ENCODE measurements around the gene GPR137.
A peak's percentile ranks its signal among the peaks of the same experiment; 100 is the strongest.

Gene GPR137

DNA sequence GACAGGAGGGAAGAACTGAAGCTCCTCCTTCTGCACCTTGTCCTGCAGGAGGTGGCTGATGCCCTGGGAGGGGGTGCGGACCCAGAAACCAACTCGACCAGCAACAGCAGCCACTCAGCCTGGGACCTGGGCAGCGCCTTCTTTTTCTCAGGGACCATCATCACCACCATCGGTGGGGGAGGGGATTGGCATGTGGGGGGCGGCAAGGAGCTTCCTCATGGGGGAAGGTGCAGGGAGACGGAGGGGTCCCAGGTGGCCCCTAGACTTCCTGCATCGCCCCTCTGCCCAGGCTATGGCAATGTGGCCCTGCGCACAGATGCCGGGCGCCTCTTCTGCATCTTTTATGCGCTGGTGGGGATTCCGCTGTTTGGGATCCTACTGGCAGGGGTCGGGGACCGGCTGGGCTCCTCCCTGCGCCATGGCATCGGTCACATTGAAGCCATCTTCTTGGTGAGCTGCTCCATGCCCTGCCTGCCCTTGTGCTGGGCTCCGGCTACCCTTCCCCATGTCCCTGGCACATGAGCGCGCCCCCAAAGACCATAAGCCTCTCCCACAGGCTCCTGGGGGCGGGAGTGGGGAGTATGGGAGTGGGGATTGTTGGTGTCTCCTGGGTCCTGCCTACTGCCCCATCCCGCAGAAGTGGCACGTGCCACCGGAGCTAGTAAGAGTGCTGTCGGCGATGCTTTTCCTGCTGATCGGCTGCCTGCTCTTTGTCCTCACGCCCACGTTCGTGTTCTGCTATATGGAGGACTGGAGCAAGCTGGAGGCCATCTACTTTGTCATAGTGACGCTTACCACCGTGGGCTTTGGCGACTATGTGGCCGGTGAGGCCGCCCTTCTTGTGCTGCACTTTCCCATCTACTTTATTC is 11.4 kb downstream of the GPR137 start:
- Mint-ChIP-seq H3K4me3 (no peak overlapping the region), H3K27me3 (peaks cover 77% of the 10 kb centered on the region), H3K27ac (no peak overlapping the region), H3K36me3 (ENCODE audit: low read depth) (no peaks in the 10 kb centered on the region), H3K9me3 (no peaks in the 10 kb centered on the region), H3K4me1 (ENCODE audit: low read depth) (peaks cover 17% of the 10 kb centered on the region)

DNA sequence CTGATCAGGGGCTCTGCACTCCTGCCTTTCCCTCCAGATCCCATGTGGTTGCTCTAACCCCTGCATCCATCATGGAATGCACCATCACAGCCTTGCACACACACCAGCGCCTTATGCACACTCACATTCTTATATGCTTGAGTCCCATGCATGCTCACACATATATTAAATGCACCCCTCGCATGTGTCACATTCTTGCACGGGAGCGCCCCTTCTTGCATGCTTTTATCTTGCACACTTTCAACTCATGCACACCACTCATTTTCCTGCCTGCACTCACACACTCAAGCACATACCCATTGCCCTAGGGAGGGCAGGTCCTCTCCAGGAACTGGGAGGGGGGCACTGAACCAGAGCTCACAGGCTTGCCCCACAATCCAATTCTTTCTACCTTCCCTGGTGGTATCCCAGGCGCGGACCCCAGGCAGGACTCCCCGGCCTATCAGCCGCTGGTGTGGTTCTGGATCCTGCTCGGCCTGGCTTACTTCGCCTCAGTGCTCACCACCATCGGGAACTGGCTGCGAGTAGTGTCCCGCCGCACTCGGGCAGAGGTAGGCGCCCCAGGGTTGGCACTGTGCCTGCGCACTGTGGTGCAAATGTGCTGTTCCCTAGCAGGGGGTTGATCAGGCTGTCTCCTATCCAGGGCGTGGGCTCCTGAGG is 12.2 kb downstream of the GPR137 start:
- Mint-ChIP-seq H3K27ac (no peak overlapping the region), H3K27me3 (peaks cover 74% of the 10 kb centered on the region), H3K4me1 (ENCODE audit: low read depth) (peaks cover 17% of the 10 kb centered on the region), H3K36me3 (ENCODE audit: low read depth) (no peaks in the 10 kb centered on the region), H3K4me3 (no peak overlapping the region), H3K9me3 (no peaks in the 10 kb centered on the region)

DNA sequence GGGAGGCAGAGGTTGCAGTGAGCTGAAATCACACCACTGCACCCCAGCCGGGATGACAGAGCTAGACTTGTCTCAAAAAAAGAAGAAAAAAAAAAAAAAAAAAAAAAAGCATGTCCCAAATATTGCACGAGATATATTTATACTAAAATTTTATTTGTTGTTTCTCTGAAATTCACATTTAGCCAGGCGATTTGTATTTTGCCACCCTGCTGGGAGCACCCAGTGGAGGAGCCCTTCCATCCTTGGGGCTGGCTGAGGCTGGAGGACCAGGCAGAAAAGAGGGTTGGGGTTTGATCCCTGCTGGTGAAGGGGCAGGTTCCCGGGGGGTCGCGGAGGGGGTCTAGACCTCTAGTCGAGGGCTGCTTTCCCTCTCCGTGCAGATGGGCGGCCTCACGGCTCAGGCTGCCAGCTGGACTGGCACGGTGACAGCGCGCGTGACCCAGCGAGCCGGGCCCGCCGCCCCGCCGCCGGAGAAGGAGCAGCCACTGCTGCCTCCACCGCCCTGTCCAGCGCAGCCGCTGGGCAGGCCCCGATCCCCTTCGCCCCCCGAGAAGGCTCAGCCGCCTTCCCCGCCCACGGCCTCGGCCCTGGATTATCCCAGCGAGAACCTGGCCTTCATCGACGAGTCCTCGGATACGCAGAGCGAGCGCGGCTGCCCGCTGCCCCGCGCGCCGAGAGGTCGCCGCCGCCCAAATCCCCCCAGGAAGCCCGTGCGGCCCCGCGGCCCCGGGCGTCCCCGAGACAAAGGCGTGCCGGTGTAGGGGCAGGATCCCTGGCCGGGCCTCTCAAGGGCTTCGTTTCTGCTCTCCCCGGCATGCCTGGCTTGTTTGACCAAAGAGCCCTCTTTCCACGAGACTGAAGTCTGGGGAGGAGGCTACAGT is 13.6 kb downstream of the GPR137 start:
- H3K9me3 Mint-ChIP-seq, result no peaks in the 10 kb centered on the region
- peaks cover 64% of the 10 kb centered on the region for H3K27me3 Mint-ChIP-seq
- no peak overlapping the region for H3K27ac Mint-ChIP-seq
- peak overlapping the region; percentile 26 for H3K4me3 Mint-ChIP-seq
- no peaks in the 10 kb centered on the region for H3K36me3 Mint-ChIP-seq (ENCODE audit: low read depth)
- peaks cover 22% of the 10 kb centered on the region for H3K4me1 Mint-ChIP-seq (ENCODE audit: low read depth)

DNA sequence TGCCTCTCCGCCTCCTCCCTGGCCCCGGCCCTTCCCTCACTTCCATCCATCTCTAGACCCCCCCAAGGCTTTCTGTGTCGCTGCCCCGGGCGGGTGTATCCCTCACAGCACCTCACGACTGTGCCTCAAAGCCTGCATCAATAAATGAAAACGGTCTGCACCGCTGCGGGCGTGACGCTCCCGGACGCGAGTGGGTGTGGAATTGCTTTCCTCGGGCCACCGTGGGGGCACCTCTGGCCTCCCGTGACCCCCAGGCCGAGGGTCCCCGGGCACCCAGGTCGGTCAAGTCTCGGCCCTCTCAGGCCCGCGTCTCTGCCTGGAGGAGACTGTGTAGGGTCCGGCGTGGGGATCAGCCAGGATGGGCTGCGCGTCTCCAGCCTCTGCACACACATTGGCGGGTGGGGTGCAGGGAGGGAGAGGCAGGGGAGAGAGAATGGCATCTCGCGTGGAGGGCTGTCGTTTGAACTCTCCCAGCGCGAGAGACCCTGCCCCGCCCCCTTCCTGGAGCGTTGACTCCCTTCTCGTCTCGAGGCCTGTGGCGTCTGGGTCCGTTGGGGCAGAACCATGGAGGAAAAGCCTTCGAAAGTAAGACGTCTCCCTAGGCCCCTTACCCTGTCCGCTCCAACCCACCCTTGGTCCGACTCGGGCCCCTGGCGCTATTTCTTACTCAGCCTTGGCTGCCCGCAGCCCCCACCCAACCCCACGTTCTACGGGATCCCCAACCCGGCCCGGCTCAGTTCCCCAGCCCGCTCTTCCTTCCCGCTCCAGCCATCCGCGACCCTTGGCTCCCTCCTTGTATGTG is 14.4 kb downstream of the GPR137 start, which contains the start of gene CATSPERZ:
CATSPERZ (plus strand) TSS at position 512 of the 802 bp plus-strand sequence; CDS start at position 565, 53 bp downstream.
- Mint-ChIP-seq H3K27me3 (peaks cover 58% of the 10 kb centered on the region), H3K36me3 (ENCODE audit: low read depth) (no peaks in the 10 kb centered on the region), H3K27ac (no peak within 1 kb of the TSS)

DNA sequence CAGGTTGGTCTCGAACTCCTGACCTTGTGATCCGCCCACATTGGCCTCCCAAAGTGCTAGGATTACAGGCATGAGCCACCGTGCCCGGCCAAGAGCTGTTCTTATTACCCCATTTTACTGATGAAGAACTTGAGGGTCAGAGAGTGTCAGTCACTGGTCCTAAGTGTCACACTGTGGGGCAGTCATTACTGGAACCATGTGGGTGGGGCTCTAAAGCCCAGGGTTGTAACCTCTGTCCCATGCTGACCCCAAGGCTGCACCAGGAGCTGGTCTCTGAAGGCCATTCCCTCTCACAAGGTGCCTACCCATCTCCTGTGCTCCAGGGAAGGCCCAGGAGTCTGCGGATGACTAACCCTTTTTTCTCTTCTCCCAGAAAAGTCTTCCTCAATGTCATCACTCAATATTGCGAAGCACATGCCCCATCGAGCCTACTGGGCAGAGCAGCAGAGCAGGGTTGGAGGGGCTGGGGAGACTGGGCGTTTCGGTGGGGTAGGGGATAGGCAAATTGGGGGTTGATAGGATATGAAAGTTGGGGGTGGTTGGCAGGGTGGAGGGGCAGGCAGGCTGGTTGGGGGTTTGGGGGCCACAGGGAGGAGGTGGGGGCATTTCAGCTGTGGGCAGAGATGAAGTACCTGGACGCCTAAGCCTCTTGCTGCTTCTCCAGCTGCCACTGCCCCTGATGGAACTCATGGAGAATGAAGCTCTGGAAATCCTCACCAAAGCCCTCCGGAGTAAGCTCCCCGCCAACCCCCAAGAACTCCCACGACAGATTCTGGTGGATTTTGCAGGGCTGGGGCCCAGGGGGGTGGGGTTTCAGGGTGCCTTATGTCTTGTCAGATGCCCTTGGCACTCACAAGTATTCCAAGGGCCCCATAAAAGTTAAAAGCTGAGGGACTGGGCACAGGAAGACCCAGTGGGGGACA is 17.7 kb downstream of the GPR137 start:
- H3K4me3 Mint-ChIP-seq, result no peak overlapping the region
- no peak overlapping the region for H3K27ac Mint-ChIP-seq
- H3K27me3 Mint-ChIP-seq, result peaks cover 25% of the 10 kb centered on the region

More for the DNA sequence above, 14.4 kb downstream of the GPR137 start, which contains the start of gene CATSPERZ:
- H3K9me3 Mint-ChIP-seq, result no peaks in the 10 kb centered on the region
- H3K4me1 Mint-ChIP-seq (ENCODE audit: low read depth), result peaks cover 26% of the 10 kb centered on the region
- peak within 1 kb of the TSS; percentile 61 for H3K4me3 Mint-ChIP-seq

DNA sequence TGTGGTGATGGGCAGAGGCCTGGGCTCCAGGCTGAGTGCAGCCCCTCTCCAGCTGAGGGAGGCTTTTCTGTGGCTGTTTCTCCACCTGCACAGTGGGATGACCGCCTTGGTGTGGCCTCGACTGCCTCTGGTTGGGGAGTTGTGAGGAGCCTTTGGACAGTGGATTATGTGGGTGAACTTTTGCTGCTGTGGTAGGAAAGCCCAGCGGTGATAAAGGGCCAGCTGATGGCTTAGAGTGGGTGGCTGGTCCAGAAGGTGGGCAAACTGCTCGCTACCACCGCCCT is 18.3 kb downstream of the GPR137 start:
- Mint-ChIP-seq H3K4me1 (ENCODE audit: low read depth) (peaks cover 38% of the 10 kb centered on the region), H3K4me3 (peak overlapping the region; percentile 88), H3K9me3 (no peaks in the 10 kb centered on the region), H3K36me3 (ENCODE audit: low read depth) (peaks cover 15% of the 10 kb centered on the region), H3K27ac (peak overlapping the region; percentile 95), H3K27me3 (peaks cover 19% of the 10 kb centered on the region)

More for the DNA sequence above, 17.7 kb downstream of the GPR137 start:
- Mint-ChIP-seq H3K36me3 (ENCODE audit: low read depth) (peaks cover 13% of the 10 kb centered on the region), H3K4me1 (ENCODE audit: low read depth) (peaks cover 38% of the 10 kb centered on the region), H3K9me3 (no peaks in the 10 kb centered on the region)

DNA sequence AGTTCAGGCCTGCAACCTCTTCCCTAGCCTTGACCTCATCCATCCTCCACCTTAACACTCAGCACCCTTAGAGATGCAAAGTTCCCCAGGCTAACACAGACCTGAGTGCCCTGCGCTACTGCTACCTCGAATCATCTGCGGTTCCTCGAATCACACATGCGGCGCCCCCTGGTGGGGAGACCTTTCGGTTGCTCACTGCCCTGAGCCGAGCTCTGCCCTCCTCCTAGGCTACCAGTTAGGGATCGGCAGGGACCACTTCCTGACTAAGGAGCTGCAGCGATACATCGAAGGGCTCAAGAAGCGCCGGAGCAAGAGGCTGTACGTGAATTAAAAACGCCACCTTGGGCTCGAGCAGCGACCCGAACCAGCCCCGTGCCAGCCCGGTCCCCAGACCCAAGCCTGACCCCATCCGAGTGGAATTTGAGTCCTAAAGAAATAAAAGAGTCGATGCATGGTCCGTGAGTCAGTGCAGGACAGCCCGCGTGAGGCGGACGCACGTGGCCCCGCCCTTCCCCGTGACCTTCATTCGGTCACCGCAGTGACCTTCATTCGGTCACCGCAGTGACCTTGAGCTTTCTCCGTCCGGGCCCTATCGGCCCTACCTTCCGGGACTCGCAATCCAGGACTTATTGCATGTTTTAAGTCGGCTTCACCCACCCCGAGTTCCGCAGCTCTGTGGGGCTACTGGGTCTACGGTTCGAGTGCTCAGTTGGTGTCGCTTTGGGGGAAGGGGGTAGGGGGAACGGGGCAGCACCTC is 18.8 kb downstream of the GPR137 start:
- peak overlapping the region; percentile 88 for H3K4me3 Mint-ChIP-seq
- no peaks in the 10 kb centered on the region for H3K9me3 Mint-ChIP-seq
- H3K4me1 Mint-ChIP-seq (ENCODE audit: low read depth), result peaks cover 42% of the 10 kb centered on the region
- H3K36me3 Mint-ChIP-seq (ENCODE audit: low read depth), result peaks cover 20% of the 10 kb centered on the region
- peaks cover 16% of the 10 kb centered on the region for H3K27me3 Mint-ChIP-seq
- peak overlapping the region; percentile 95 for H3K27ac Mint-ChIP-seq

DNA sequence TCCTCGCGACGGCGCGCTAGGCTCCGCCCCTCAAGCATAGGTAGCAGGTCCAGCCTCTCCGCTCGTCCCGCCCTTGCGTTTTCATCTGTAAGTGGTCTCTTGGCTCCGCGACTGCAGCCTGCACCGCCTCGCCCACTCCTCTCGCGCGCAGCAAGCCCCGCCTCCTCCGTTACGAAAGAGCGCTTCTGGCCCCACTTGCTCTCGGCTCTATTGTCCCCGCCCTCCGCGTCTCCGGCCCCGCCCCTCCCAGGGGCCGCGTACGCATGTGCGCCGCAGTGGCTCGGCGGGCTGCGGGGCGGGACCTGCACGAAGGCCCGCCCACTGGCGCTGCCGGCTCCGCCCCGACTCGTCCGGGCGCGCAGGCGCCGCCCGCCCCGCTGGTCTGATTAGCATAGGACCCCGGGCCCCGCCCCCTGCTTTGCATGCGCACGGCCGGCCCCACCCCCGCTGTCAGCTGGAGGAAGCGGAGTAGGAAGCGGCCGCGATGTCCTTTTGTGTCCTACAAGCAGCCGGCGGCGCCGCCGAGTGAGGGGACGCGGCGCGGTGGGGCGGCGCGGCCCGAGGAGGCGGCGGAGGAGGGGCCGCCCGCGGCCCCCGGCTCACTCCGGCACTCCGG is 19.5 kb downstream of the GPR137 start, which contains the start of gene ESRRA:
ESRRA (plus strand) TSS at position 450 of the 616 bp plus-strand sequence. CDS start 1,656 bp downstream, outside the sequence.
- peak within 1 kb of the TSS; percentile 100 for H3K4me3 Mint-ChIP-seq
- H3K36me3 Mint-ChIP-seq (ENCODE audit: low read depth), result peaks cover 25% of the 10 kb centered on the region
- H3K9me3 Mint-ChIP-seq, result no peaks in the 10 kb centered on the region
- peaks cover 37% of the 10 kb centered on the region for H3K4me1 Mint-ChIP-seq (ENCODE audit: low read depth)
- peaks cover 12% of the 10 kb centered on the region for H3K27me3 Mint-ChIP-seq
- peak within 1 kb of the TSS; percentile 98 for H3K27ac Mint-ChIP-seq

DNA sequence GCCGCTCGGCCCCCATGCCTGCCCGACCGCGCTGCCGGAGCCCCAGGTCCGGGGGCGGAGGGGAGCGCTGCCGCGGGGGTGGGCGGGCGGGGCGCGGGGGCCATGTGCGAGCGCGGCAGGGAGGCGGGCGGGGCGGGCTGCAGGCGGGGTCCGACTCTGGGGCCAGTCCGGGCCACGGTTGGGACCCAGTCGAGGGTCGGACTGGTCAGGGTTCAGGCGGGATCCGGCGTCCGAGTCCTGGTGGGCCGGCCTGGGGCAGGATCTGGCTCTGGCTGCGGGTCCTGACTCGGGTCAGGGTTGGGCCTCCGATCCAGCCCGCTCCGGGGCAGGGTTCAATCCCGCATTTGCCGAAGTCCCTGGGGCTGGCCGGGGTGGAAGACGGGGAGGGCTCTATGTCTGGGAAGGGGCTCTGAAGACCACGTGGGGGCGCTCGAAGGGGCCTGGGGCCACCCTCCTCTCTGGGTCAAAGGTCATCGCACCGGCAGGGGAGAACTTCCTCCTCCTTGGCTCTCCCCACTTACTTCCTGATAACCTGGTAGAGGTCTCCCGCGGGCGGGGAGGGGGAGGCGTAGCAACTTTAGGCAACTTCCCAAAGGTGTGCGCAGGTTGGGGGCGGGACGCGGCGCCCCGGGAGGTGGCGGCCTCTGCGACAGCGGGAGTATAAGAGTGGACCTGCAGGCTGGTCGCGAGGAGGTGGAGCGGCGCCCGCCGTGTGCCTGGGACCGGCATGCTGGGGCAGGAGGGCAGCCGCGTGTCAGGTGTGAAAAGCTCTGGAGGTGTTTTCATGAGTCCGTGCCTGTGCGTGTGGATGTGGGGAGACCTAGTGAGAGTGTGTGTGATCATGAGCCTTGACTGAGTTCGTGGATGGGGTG is 20.3 kb downstream of the GPR137 start:
- H3K4me1 Mint-ChIP-seq (ENCODE audit: low read depth), result peaks cover 33% of the 10 kb centered on the region
- H3K27me3 Mint-ChIP-seq, result peaks cover 5% of the 10 kb centered on the region
- H3K27ac Mint-ChIP-seq, result peak overlapping the region; percentile 98

DNA sequence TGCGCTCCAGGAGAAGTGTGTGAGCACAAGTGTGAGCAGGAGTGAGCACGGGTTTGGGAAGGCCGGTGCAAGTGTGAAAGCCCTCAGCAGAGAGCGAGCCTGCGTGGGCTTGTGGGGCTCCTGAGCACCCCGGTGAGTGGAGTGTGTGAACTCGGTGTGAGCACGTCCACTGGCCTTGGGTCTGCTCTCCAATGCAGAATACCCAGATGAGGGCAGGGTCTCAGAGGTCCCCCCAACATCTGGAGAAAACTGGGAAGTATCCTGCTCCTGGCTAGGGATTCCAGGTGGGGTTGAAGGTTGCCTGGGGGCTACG is 20.9 kb downstream of the GPR137 start:
- H3K36me3 Mint-ChIP-seq (ENCODE audit: low read depth), result peaks cover 31% of the 10 kb centered on the region
- H3K27me3 Mint-ChIP-seq, result peaks cover 3% of the 10 kb centered on the region
- H3K27ac Mint-ChIP-seq, result peak overlapping the region; percentile 98
- peaks cover 33% of the 10 kb centered on the region for H3K4me1 Mint-ChIP-seq (ENCODE audit: low read depth)
- no peaks in the 10 kb centered on the region for H3K9me3 Mint-ChIP-seq
- H3K4me3 Mint-ChIP-seq, result peak overlapping the region; percentile 100

More for the DNA sequence above, 20.3 kb downstream of the GPR137 start:
- Mint-ChIP-seq H3K4me3 (peak overlapping the region; percentile 100), H3K9me3 (no peaks in the 10 kb centered on the region), H3K36me3 (ENCODE audit: low read depth) (peaks cover 28% of the 10 kb centered on the region)

DNA sequence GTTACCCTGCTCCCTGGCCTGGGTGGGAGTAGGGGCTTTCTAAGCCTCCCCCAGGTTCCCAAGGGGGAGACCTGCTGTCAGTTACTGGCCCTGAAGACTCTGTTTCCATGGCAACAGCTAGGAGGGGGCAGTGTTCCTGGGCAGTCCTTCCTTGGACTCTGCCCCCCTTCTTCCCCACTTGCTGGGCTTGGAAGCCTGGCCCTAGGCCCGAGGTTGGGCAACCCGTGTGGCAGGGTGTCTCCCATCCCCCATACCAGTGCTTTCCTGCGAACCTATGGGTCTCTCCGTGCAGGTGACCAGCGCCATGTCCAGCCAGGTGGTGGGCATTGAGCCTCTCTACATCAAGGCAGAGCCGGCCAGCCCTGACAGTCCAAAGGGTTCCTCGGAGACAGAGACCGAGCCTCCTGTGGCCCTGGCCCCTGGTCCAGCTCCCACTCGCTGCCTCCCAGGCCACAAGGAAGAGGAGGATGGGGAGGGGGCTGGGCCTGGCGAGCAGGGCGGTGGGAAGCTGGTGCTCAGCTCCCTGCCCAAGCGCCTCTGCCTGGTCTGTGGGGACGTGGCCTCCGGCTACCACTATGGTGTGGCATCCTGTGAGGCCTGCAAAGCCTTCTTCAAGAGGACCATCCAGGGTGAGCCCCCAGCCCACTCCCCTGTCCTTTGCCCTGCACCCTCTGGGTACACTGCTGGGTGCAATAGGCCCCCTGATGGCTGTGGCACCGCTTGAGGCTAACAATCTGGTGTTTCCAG is 21.4 kb downstream of the GPR137 start:
- Mint-ChIP-seq H3K4me1 (ENCODE audit: low read depth) (peaks cover 33% of the 10 kb centered on the region), H3K36me3 (ENCODE audit: low read depth) (peaks cover 31% of the 10 kb centered on the region), H3K9me3 (no peaks in the 10 kb centered on the region), H3K27ac (peak overlapping the region; percentile 62), H3K4me3 (peak overlapping the region; percentile 100), H3K27me3 (peaks cover under 1% of the 10 kb centered on the region)
